RWPE2 (cell line): ENCODE results near the gene SAV1.
A peak's percentile ranks its signal among the peaks of the same experiment; 100 is the strongest.

Experiments
- ATAC-seq: fragments of 200-7000 bp; cut with Tn5 transposase; 3 replicates; pipeline ENCODE4 v1.9.1; 2021; ENCODE audit warnings: low read depth
- DNase-seq: peaks from one replicate; pipeline ENCODE4 v3.0.0-alpha.2; 2020; ENCODE audit warnings: low spot score
- H3K27ac ChIP-seq: fragments of 450-650 bp; 2 replicates; pipeline ENCODE4 v1.5.1; 2017; ENCODE audit warnings: mild to moderate bottlenecking; ENCODE audit not compliant: poor library complexity, severe bottlenecking
- H3K27me3 ChIP-seq: fragments of 250-450 bp; sonication (Bioruptor Pico); 2 replicates; pipeline ENCODE4 v1.5.1; 2021; ENCODE audit warnings: mild to moderate bottlenecking, moderate library complexity; ENCODE audit not compliant: insufficient read depth, poor library complexity, severe bottlenecking
- H3K36me3 ChIP-seq: fragments of 250-450 bp; sonication (Bioruptor Pico); 2 replicates; pipeline ENCODE4 v1.5.1; 2020; ENCODE audit warnings: low read depth, mild to moderate bottlenecking, moderate library complexity
- H3K4me1 ChIP-seq: fragments of 250-450 bp; sonication (Bioruptor Pico); 2 replicates; pipeline ENCODE4 v1.5.1; 2021; ENCODE audit warnings: mild to moderate bottlenecking, moderate library complexity; ENCODE audit not compliant: insufficient read depth, poor library complexity, severe bottlenecking
- H3K4me3 ChIP-seq: fragments of 250-450 bp; sonication (Bioruptor Pico); 2 replicates; pipeline ENCODE4 v1.5.1; 2021; ENCODE audit warnings: mild to moderate bottlenecking, moderate library complexity; ENCODE audit not compliant: severe bottlenecking
- H3K9me3 ChIP-seq: fragments of 250-450 bp; sonication (Bioruptor Pico); 2 replicates; pipeline ENCODE4 v1.5.1; 2021; ENCODE audit warnings: mild to moderate bottlenecking, moderate library complexity; ENCODE audit not compliant: severe bottlenecking
- TF ChIP-seq, protein P1 (sequence below): fragments of 450-650 bp; IDR thresholded peaks from one replicate; pipeline ENCODE4 v1.5.1; 2017; ENCODE audit warnings: mild to moderate bottlenecking, moderate library complexity; ENCODE audit not compliant: poor library complexity, severe bottlenecking

The SAV1 gene

DNA sequence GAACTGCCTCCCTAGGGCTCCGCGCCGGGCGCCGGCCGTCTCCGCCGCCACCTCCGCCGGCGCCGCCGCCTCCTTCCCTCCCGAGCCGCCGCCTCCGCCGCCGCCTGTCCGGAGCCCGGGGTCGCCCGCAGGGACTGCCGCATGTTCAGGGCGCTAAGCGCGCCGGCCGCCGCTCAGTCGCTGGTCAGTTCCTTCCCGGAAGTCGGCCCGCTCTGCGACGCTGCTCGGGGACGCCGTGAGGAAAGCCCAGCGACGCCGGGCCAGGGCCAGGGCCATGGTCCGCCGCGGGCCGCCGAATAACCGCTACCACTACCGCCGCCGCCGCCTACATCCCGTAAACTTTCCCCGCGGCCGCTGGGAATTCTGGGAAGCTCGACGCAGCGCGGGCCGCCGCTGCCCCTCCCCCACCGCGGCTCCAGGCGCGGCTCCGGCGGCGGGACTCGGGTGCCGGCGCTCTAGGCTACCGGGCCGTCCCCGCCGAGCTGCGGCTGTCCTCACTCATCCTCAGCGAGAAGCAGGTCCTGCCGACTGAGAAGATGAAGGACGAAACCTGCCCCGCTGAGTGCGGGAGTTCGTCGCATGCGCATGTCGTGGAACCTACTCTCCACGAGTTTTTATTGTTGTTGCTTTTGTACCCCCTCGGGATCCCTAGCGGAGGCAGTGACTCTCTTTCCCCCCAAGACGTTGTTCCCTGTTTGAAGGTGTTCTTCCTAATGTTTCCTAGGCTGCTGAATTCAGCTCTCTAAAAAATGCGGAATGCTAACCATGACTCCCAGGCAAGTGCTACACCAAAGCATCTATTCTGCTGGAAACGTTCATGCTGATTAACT lies at the start of gene SAV1:
Gene SAV1, minus strand, starts transcription at position 311 of the 830 bp plus-strand sequence. CDS start 339 bp downstream, outside the sequence.
- peak; percentile 89 for DNase-seq
- H3K9me3 ChIP-seq: no peaks in the 10 kb centered on the region
- TF ChIP-seq, protein P1, sequence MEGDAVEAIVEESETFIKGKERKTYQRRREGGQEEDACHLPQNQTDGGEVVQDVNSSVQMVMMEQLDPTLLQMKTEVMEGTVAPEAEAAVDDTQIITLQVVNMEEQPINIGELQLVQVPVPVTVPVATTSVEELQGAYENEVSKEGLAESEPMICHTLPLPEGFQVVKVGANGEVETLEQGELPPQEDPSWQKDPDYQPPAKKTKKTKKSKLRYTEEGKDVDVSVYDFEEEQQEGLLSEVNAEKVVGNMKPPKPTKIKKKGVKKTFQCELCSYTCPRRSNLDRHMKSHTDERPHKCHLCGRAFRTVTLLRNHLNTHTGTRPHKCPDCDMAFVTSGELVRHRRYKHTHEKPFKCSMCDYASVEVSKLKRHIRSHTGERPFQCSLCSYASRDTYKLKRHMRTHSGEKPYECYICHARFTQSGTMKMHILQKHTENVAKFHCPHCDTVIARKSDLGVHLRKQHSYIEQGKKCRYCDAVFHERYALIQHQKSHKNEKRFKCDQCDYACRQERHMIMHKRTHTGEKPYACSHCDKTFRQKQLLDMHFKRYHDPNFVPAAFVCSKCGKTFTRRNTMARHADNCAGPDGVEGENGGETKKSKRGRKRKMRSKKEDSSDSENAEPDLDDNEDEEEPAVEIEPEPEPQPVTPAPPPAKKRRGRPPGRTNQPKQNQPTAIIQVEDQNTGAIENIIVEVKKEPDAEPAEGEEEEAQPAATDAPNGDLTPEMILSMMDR: no peak
- H3K36me3 ChIP-seq: peaks cover 22% of the 10 kb centered on the region
- no peaks in the 10 kb centered on the region for H3K27me3 ChIP-seq
- peak within 1 kb of the TSS; percentile 74 for H3K4me3 ChIP-seq
- peak within 1 kb of the TSS; percentile 88 for H3K27ac ChIP-seq
- peaks cover 20% of the 10 kb centered on the region for H3K4me1 ChIP-seq
- peak; percentile 67 for ATAC-seq

DNA sequence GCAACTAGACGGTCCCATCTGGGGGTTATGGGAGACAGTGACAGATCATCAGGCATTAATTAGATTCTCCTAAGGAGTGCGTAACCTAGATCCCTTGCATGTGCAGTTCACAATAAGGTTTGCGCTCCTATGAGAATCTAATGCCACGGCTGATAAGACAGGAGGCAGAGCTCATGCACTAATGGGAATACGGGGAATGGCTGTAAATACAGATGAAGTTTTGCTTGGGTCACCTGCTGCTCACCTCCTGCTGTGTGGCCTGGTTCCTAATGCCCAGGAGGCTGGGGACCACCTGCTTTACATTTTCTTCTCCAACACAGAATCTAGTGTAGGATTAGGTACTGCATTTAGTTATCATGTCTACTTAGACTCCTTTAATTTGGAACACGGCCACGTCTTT lies 49.7 kb upstream of the SAV1 start:
- ATAC-seq (no peak), DNase-seq (no peak)
- TF ChIP-seq, protein P1: no peak
- H3K27me3 ChIP-seq: no peaks in the 10 kb centered on the region
- peaks cover 9% of the 10 kb centered on the region; the same call in 1 of the 2 replicates for H3K36me3 ChIP-seq
- peaks cover 9% of the 10 kb centered on the region for H3K4me1 ChIP-seq
- H3K9me3 ChIP-seq: no peaks in the 10 kb centered on the region
- no peak overlapping the region for H3K27ac ChIP-seq
- no peak overlapping the region for H3K4me3 ChIP-seq

DNA sequence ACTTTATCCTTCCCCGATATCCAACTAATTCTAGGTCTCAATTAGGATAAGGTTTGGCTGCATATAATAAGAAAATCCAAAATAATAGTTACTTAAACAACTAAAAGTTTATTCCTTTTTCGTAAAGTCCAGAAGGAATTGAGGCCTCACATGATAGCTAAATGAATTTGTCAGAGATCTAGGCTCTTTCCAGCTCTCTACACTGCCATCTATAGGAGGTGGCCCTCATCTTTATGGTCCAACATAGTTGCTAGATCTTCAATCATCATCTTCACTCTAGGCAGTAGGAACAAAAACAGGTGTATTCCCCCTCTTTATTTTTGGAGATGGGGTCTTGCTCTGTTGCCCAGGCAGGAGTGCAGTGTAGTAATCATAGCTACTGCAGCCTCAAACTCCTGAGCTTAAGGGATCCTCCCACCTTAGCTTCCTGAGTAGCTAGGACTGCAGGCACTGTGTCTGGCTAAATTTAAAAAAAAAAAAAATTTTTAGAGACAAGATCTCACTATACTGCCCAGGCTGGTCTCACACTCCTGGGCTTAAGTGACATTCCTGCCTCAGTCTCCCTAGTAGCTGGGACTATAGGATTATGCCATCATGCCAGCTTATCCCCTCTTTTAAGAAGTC lies 46.5 kb upstream of the SAV1 start:
- Histone ChIP-seq H3K9me3 (no peaks in the 10 kb centered on the region), H3K4me1 (no peaks in the 10 kb centered on the region), H3K36me3 (no peaks in the 10 kb centered on the region), H3K4me3 (no peak overlapping the region), H3K27me3 (no peaks in the 10 kb centered on the region), H3K27ac (no peak overlapping the region)
- peak; percentile 64; the same call in 1 of the 3 replicates for ATAC-seq
- TF ChIP-seq, protein P1: peak; percentile 67
- DNase-seq: no peak

DNA sequence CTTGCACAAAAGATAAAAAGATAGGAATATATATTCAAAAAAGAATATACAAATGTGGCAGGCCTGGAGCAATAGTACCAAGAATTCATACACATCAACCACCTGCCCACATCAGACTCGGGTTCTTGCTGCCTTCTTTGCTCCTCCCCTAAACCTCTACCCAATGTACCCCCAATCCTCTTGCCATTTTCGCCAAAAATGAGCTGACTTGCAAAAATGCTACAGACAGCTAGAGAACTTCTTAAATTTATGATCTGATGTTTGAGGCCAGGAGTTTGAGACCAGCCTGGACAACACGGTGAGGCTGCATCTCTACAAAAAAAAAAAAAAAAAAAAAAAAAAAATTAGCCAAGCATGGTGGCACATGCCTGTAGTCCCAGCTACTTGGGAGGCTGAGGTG lies 42.9 kb upstream of the SAV1 start:
- Histone ChIP-seq H3K4me3 (no peak overlapping the region), H3K9me3 (no peaks in the 10 kb centered on the region), H3K27ac (no peak overlapping the region), H3K27me3 (no peaks in the 10 kb centered on the region), H3K36me3 (no peaks in the 10 kb centered on the region), H3K4me1 (no peaks in the 10 kb centered on the region)
- no peak for DNase-seq
- TF ChIP-seq, protein P1: no peak
- no peak for ATAC-seq
